Left ventricle myocardium inferior (tissue), 1 donor: ENCODE data around the gene G6PC1. TPM values are rescaled to one million over a fixed set of nuclear protein-coding genes. Genes with fewer than 3 reads are reported as not detected.
"Not testable (repeated sequence)": the region's sequence is repeated elsewhere in the genome, so short reads cannot be mapped to it uniquely, and the experiment has no call there.

Experiments used
- DNase-seq: peaks from one replicate; pipeline ENCODE4 v3.0.0-alpha.2; 2020
- H3K27ac ChIP-seq: fragments of 200-600 bp; replicated peaks from 2 replicates; pipeline ENCODE4 v1.8.0; 2021
- H3K27me3 ChIP-seq: fragments of 200-600 bp; 2 replicates; pipeline ENCODE4 v1.8.0; 2021; ENCODE audit warnings: low read depth
- H3K36me3 ChIP-seq: fragments of 200-600 bp; 2 replicates; pipeline ENCODE4 v1.8.0; 2021
- H3K4me1 ChIP-seq: fragments of 200-600 bp; 2 replicates; pipeline ENCODE4 v1.8.0; 2021
- H3K4me3 ChIP-seq: fragments of 200-600 bp; 2 replicates; pipeline ENCODE4 v1.8.0; 2021; ENCODE audit warnings: mild to moderate bottlenecking, moderate library complexity
- H3K9me3 ChIP-seq: fragments of 200-600 bp; replicated peaks from 2 replicates; pipeline ENCODE4 v1.8.0; 2021
- intact Hi-C: fragments of 100-400 bp; cut with micrococcal nuclease; formaldehyde crosslinking; loops from one replicate; pipeline ENCODE4 v1.11.0; 2022
- total RNA-seq: library from RNA; stranded (reverse); fragmentation: NEBNext Ultra II Directional; extraction: Animal tissue kit (Norgen Biotek cat#: 25700); gene quantifications from one replicate; pipeline ENCODE4 v1.2.1, GENCODE V29; 2021
- TF ChIP-seq, protein P1 (sequence below): fragments of 200-600 bp; IDR thresholded peaks from 2 replicates; pipeline ENCODE4 v1.8.0; 2021; ENCODE audit warnings: antibody characterized with exemption, mild to moderate bottlenecking, borderline replicate concordance
- donor health status: DM: no; HTN: yes; CAD: no; lungs with severe emphysema.

The G6PC1 gene
- total RNA-seq, 1 donor from 2014 or later, result not detected

- Histone ChIP-seq H3K4me3 (no peak overlapping the region), H3K9me3 (no peaks in the 10 kb centered on the region), H3K27ac (no peak overlapping the region), H3K36me3 (no peaks in the 10 kb centered on the region), H3K4me1 (no peaks in the 10 kb centered on the region), H3K27me3 (peaks cover 10% of the 10 kb centered on the region)
- no peak for DNase-seq
- intact Hi-C loops, result no loop called here
- TF ChIP-seq, protein P1, sequence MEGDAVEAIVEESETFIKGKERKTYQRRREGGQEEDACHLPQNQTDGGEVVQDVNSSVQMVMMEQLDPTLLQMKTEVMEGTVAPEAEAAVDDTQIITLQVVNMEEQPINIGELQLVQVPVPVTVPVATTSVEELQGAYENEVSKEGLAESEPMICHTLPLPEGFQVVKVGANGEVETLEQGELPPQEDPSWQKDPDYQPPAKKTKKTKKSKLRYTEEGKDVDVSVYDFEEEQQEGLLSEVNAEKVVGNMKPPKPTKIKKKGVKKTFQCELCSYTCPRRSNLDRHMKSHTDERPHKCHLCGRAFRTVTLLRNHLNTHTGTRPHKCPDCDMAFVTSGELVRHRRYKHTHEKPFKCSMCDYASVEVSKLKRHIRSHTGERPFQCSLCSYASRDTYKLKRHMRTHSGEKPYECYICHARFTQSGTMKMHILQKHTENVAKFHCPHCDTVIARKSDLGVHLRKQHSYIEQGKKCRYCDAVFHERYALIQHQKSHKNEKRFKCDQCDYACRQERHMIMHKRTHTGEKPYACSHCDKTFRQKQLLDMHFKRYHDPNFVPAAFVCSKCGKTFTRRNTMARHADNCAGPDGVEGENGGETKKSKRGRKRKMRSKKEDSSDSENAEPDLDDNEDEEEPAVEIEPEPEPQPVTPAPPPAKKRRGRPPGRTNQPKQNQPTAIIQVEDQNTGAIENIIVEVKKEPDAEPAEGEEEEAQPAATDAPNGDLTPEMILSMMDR, result no peak
Measured at GRCh38 chr17:42908872-42909700, 8.5 kb downstream of the G6PC1 start.

- Histone ChIP-seq H3K4me1 (no peaks in the 10 kb centered on the region), H3K4me3 (no peak overlapping the region), H3K36me3 (no peaks in the 10 kb centered on the region), H3K9me3 (no peaks in the 10 kb centered on the region), H3K27me3 (peaks cover 6% of the 10 kb centered on the region), H3K27ac (no peak overlapping the region)
- no peak for DNase-seq
- TF ChIP-seq, protein P1, result no peak
- intact Hi-C loops, result no loop called here
Measured at GRCh38 chr17:42913522-42913921, 12.9 kb downstream of the G6PC1 start.

DNA sequence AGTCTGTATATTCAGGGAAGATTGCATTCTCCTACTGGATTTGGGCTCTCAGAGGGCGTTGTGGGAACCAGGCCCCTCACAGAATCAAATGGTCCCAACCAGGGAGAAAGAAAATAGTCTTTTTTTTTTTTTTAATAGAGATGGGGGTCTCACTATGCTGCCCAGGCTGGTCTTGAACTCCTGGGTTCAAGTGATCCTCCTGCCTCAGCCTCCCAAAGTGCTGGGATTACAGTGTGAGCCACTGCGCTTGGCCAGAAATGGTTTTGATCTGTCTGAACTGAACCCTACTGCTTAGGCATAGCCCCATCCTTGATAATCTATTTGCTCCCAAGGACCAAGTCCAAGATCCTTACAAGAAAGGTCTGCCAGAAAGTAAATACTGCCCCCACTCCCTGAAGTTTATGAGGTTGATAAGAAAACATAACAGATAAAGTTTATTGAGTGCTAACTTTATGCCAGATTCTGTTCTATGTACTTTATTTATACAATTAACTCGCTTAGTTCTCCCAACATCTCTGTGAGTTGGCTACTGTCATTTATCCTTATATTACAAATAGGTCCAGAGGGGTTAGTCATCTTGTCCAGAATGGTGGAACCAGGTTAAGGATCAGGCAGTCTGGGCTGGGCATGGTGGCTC, 13.5 kb downstream of the G6PC1 start:
- H3K9me3 ChIP-seq, result no peaks in the 10 kb centered on the region
- no peak for DNase-seq
- H3K4me1 ChIP-seq, result no peaks in the 10 kb centered on the region
- no peak overlapping the region for H3K27ac ChIP-seq
- no peak overlapping the region for H3K4me3 ChIP-seq
- intact Hi-C loops, result no loop called here
- peaks cover 6% of the 10 kb centered on the region for H3K27me3 ChIP-seq
- TF ChIP-seq, protein P1, result no peak
- no peaks in the 10 kb centered on the region for H3K36me3 ChIP-seq

- H3K27ac ChIP-seq, DNase-seq, H3K4me1 ChIP-seq, H3K9me3 ChIP-seq, H3K36me3 ChIP-seq, intact Hi-C loops, H3K4me3 ChIP-seq, H3K27me3 ChIP-seq: not testable (repeated sequence)
Measured at GRCh38 chr17:42915288-42915687, 14.7 kb downstream of the G6PC1 start.

DNA sequence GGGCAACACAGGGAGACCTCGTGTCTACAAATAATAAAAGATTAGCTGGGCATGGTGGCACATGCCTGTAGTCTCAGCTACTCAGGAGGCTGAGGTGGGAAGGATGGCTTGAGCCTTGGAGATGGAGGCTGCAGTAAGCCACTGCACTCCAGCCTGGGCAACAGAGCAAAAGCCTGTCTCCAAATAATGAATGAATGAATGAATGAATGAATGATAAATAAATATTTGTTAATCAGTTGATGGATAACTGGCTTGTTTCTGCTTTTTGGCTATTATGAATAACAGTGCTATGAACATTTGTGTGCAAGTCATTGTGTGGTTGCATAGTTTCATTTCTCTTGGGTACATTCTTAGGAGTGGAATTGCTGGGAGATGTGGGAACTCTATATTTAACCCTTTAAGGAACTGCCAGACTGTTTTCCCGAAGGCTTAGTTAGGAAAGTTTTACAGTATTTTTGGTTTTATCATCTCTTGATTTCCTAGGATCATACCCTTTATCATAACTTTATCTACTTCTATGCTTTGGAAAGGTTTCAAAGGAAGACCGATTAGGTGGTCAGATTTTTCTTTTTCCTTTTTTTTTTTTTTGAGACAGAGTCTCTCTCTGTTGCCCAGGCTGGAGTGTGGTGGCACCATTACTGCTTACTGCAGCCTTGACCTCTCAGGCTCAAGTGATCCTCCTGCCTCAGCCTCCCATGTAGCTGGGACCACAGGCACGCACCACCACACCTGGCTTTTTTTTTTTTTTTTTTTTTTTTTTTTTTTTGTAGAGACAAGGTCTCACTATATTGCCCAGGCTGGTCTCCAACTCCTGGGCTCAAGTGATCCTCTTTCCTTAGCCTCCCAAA, 16.0 kb downstream of the G6PC1 start:
- H3K27ac ChIP-seq, DNase-seq, H3K27me3 ChIP-seq, H3K4me3 ChIP-seq, H3K36me3 ChIP-seq, H3K9me3 ChIP-seq, intact Hi-C loops, H3K4me1 ChIP-seq: not testable (repeated sequence)

DNA sequence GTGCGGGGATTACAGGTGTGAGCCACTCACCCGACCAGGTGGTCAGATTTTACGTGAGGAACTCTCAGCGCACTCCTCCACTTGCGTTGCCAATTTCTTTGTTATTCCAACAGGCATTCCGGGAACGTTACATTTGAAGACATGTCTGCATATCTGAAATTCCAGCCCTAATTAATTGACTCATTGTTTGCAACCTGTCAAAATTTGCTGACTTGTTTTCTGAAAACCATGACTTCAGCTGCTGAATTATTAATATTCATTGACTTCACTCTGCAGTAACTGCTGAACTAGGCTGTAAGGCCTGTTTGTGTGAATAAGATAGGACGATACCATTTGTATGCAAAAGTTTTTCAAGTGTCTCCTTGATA, 16.6 kb downstream of the G6PC1 start:
- Histone ChIP-seq H3K4me1 (peaks cover 10% of the 10 kb centered on the region), H3K4me3 (no peak overlapping the region), H3K9me3 (no peaks in the 10 kb centered on the region), H3K36me3 (no peaks in the 10 kb centered on the region), H3K27ac (no peak overlapping the region), H3K27me3 (no peaks in the 10 kb centered on the region)
- intact Hi-C loops, result no loop called here
- no peak for DNase-seq
- TF ChIP-seq, protein P1, result no peak
